Measurements from ENCODE around the gene BCL2. TPM values are rescaled to one million over a fixed set of nuclear protein-coding genes. Genes with fewer than 3 reads are reported as not detected.

Gene BCL2
- total and polyA plus RNA-seq, 9 donors = 13.7 to 43.9 (median 35.7) TPM

- Histone ChIP-seq H3K4me3 (no peak overlapping the region), H3K4me1 (ENCODE audit: insufficient read depth) (peaks cover 11% of the 10 kb centered on the region), H3K36me3 (no peaks in the 10 kb centered on the region), H3K27ac (no peak overlapping the region), H3K9me3 (no peaks in the 10 kb centered on the region), H3K27me3 (no peaks in the 10 kb centered on the region)
- 59 to 73% (median 72%) methylated on average over 6 of the region's 6 CpGs for WGBS, 3 donors
- peak in 1 of 5 donors; percentile 46 for DNase-seq
- intact Hi-C loops (cut with DNase I) = no loop called here
- TF ChIP-seq POLR2A (IDR thresholded peaks at IDR 0.05) = no peak
- TF ChIP-seq EP300 (IDR thresholded peaks at IDR 0.05) = no peak
- no peak for TF ChIP-seq CTCF (IDR thresholded peaks at IDR 0.05)
Measured at GRCh38 chr18:63306249-63306648, 13.3 kb downstream of the BCL2 start.

- Histone ChIP-seq H3K4me1 (ENCODE audit: insufficient read depth) (peaks cover 19% of the 10 kb centered on the region), H3K36me3 (no peaks in the 10 kb centered on the region), H3K27me3 (no peaks in the 10 kb centered on the region), H3K4me3 (no peak overlapping the region), H3K27ac (no peak overlapping the region), H3K9me3 (no peaks in the 10 kb centered on the region)
- intact Hi-C loops (cut with DNase I) = no loop called here
- WGBS, 3 donors = 88 to 95% (median 92%) methylated on average over 3 of the region's 3 CpGs
- DNase-seq = no peak
- TF ChIP-seq CTCF (IDR thresholded peaks at IDR 0.05) = no peak
- no peak for TF ChIP-seq POLR2A (IDR thresholded peaks at IDR 0.05)
- TF ChIP-seq EP300 (IDR thresholded peaks at IDR 0.05) = no peak
Measured at GRCh38 chr18:63303547-63303946, 16.0 kb downstream of the BCL2 start.

GRCh38 chr18:63302636-63303405 lies 16.7 kb downstream of the BCL2 start:
- H3K4me1 ChIP-seq (ENCODE audit: insufficient read depth) = peaks cover 25% of the 10 kb centered on the region
- intact Hi-C loops (cut with DNase I) = no loop called here
- H3K36me3 ChIP-seq = no peaks in the 10 kb centered on the region
- H3K27me3 ChIP-seq = no peaks in the 10 kb centered on the region
- no peak for DNase-seq
- H3K27ac ChIP-seq = peak overlapping the region in 1 of 2 donors; percentile 13
- H3K4me3 ChIP-seq = no peak overlapping the region
- 32 to 45% (median 33%) methylated on average over 5 of the region's 5 CpGs for WGBS, 3 donors
- TF ChIP-seq EP300 (IDR thresholded peaks at IDR 0.05) (no peak), CTCF (IDR thresholded peaks at IDR 0.05) (no peak), POLR2A (IDR thresholded peaks at IDR 0.05) (no peak)
- no peaks in the 10 kb centered on the region for H3K9me3 ChIP-seq

GRCh38 chr18:63302220-63302619 lies 17.3 kb downstream of the BCL2 start:
- Histone ChIP-seq H3K4me3 (no peak overlapping the region), H3K27ac (peak overlapping the region in 1 of 2 donors; percentile 13), H3K27me3 (no peaks in the 10 kb centered on the region), H3K36me3 (no peaks in the 10 kb centered on the region), H3K4me1 (ENCODE audit: insufficient read depth) (peaks cover 29% of the 10 kb centered on the region), H3K9me3 (no peaks in the 10 kb centered on the region)
- TF ChIP-seq POLR2A (IDR thresholded peaks at IDR 0.05) (no peak), EP300 (IDR thresholded peaks at IDR 0.05) (no peak), CTCF (IDR thresholded peaks at IDR 0.05) (no peak)
- intact Hi-C loops (cut with DNase I) = no loop called here
- 28 to 44% (median 28%) methylated on average over 4 of the region's 4 CpGs for WGBS, 3 donors
- no peak for DNase-seq

All from ovary (tissue), 9 donors.